GM06990 (cell line): Measurements from ENCODE around the gene GRIA1.

Experiments
- DNase-seq: peaks from one replicate; pipeline ENCODE4 v3.0.0-alpha.2; 2011; ENCODE audit not compliant: insufficient read length; ENCODE audit errors: extremely low read depth
- H3K27me3 ChIP-seq: replicated peaks from 2 replicates; pipeline ENCODE4 v1.6.0; 2011; ENCODE audit warnings: low read length; ENCODE audit not compliant: control insufficient read depth, insufficient read depth
- H3K36me3 ChIP-seq: 2 replicates; pipeline ENCODE4 v1.5.1; 2011; ENCODE audit warnings: low read length; ENCODE audit not compliant: control insufficient read depth, insufficient read depth
- H3K4me3 ChIP-seq: replicated peaks from 2 replicates; pipeline ENCODE4 v1.5.1; 2011; ENCODE audit warnings: low read depth, mild to moderate bottlenecking, control low read depth, low read length
- CTCF ChIP-seq: IDR thresholded peaks from 2 replicates; pipeline ENCODE4 v1.5.1; 2011; ENCODE audit warnings: low read length, control low read depth, mild to moderate bottlenecking, inconsistent platforms; ENCODE audit not compliant: insufficient read depth, poor library complexity, severe bottlenecking

GRIA1 gene

GRCh38 chr5:153711755-153712154, 221.3 kb downstream of the GRIA1 start:
- H3K27me3 ChIP-seq, result no peaks in the 10 kb centered on the region
- no peak for DNase-seq
- H3K4me3 ChIP-seq, result no peak overlapping the region
- no peaks in the 10 kb centered on the region for H3K36me3 ChIP-seq
- TF ChIP-seq CTCF, result peak; percentile 9

- no peak for DNase-seq
- Histone ChIP-seq H3K27me3 (no peaks in the 10 kb centered on the region), H3K36me3 (no peaks in the 10 kb centered on the region), H3K4me3 (no peak overlapping the region)
- no peak for TF ChIP-seq CTCF
Measured at GRCh38 chr5:153712946-153713345, 222.5 kb downstream of the GRIA1 start.

- no peak for DNase-seq
- Histone ChIP-seq H3K27me3 (no peaks in the 10 kb centered on the region), H3K4me3 (no peak overlapping the region), H3K36me3 (no peaks in the 10 kb centered on the region)
- TF ChIP-seq CTCF, result no peak
Measured at GRCh38 chr5:153713943-153714342, 223.5 kb downstream of the GRIA1 start.

- Histone ChIP-seq H3K27me3 (no peaks in the 10 kb centered on the region), H3K36me3 (no peaks in the 10 kb centered on the region), H3K4me3 (no peak overlapping the region)
- no peak for TF ChIP-seq CTCF
- no peak for DNase-seq
Measured at GRCh38 chr5:153714798-153715197, 224.3 kb downstream of the GRIA1 start.

- TF ChIP-seq CTCF, result no peak
- no peaks in the 10 kb centered on the region; the same call in 1 of the 2 replicates for H3K27me3 ChIP-seq
- no peaks in the 10 kb centered on the region for H3K36me3 ChIP-seq
- no peak overlapping the region for H3K4me3 ChIP-seq
- no peak for DNase-seq
Measured at GRCh38 chr5:153717287-153717686, 226.8 kb downstream of the GRIA1 start.

- Histone ChIP-seq H3K36me3 (no peaks in the 10 kb centered on the region), H3K4me3 (no peak overlapping the region), H3K27me3 (no peaks in the 10 kb centered on the region; the same call in 1 of the 2 replicates)
- no peak for TF ChIP-seq CTCF
- no peak for DNase-seq
Measured at GRCh38 chr5:153718713-153719112, 228.2 kb downstream of the GRIA1 start.
